Fibroblast of lung (primary cell): ENCODE measurements around the gene ELMO2.

Experiments
- CTCF ChIP-seq, 2 donors: IDR thresholded peaks in 1 of 2; conservative IDR thresholded peaks in 1 of 2; 1 replicate in 1 of 2; 2 replicates in 1 of 2; pipeline ENCODE4 v1.5.1; 2011 to 2012; ENCODE audit warnings: low read length in 2 of 2, control low read depth in 1 of 2, inconsistent platforms in 1 of 2, low read depth in 1 of 2, mild to moderate bottlenecking in 1 of 2
- EZH2 ChIP-seq: IDR thresholded peaks from 2 replicates; pipeline ENCODE4 v1.5.1; 2012; ENCODE audit warnings: low read length, control low read depth, mild to moderate bottlenecking; ENCODE audit errors: missing control alignments

GRCh38 chr20:46334303-46334904 is 72.0 kb downstream of the ELMO2 start:
- TF ChIP-seq CTCF (conservative IDR thresholded peaks at IDR 0.05 in 1 of 2, IDR thresholded peaks at IDR 0.05 in 1 of 2; ENCODE audit: low read depth in 1 of 2, low read length in 2 of 2) (no peak), EZH2 (no peak)
